H1 (cell line): ENCODE data around the gene HPS6. TPM values are rescaled to one million over a fixed set of nuclear protein-coding genes. Genes with fewer than 3 reads are reported as not detected.

Experiments used
- ASH2L ChIP-seq: fragments of 200-600, 300-600 bp; sonication (generic); IDR thresholded peaks from one replicate; pipeline ENCODE4 v1.7.1; 2017; ENCODE audit warnings: low read length
- CHD7 ChIP-seq: fragments of 300-600 bp; sonication (generic); IDR thresholded peaks from 2 replicates; pipeline ENCODE4 v1.7.1; 2012; ENCODE audit warnings: low read length, moderate library complexity, mild to moderate bottlenecking, inconsistent platforms; ENCODE audit not compliant: insufficient replicate concordance
- NRF1 ChIP-seq: IDR thresholded peaks from 2 replicates; pipeline ENCODE4 v1.6.1; 2011; ENCODE audit warnings: mild to moderate bottlenecking, low read depth, low read length, improper control_type of control experiment
- SIN3A ChIP-seq, 2 experiments: IDR thresholded peaks in 1 of 2; conservative IDR thresholded peaks in 1 of 2; 2 replicates each; pipeline ENCODE4 v1.6.1; 2011 to 2012; ENCODE audit warnings: low read length in 2 of 2, improper control_type of control experiment in 1 of 2, low read depth in 1 of 2, mild to moderate bottlenecking in 1 of 2
- TBP ChIP-seq: IDR thresholded peaks from 2 replicates; pipeline ENCODE4 v1.6.1; 2011; ENCODE audit warnings: low read depth, low read length, improper control_type of control experiment
- polyA plus RNA-seq, 7 experiments: library from polyadenylated mRNA; depleted of rRNA in 3 of 7; stranded (reverse) in 5 of 7; unstranded in 2 of 7; fragments of >200 nt in 5 of 7; fragments of 200-250 nt in 2 of 7; gene quantifications; 1 replicate in 5 of 7; 2 replicates in 1 of 7; 4 replicates in 1 of 7; pipeline versions ENCODE4 v1.2.1 to v1.2.3, GENCODE V29; 2011 to 2013; ENCODE audit warnings: missing spikeins in 2 of 7, mixed read lengths in 2 of 7
- total RNA-seq: library from RNA; stranded (reverse); fragmentation: NEBNext Ultra II Directional; extraction: Animal tissue kit (Norgen Biotek cat#: 25700); gene quantifications from 2 replicates; pipeline ENCODE4 v1.2.1, GENCODE V29; 2021

Gene HPS6
- total and polyA plus RNA-seq, 2 of the 8 experiments (the other 6 are each of a cell fraction or from before 2014, with no cell fraction given) = 10.2 to 17.7 TPM

GRCh38 chr10:102114861-102115618 is 49.9 kb downstream of the HPS6 start (continued):
- TF ChIP-seq SIN3A (conservative IDR thresholded peaks at IDR 0.05 in 1 of 2, IDR thresholded peaks at IDR 0.05 in 1 of 2; ENCODE audit: low read depth in 1 of 2, low read length in 2 of 2) (peak; percentile 32 to 84; a peak in 2 of 4 replicates), NRF1 (no peak), ASH2L (peak; percentile 41), CHD7 (no peak), TBP (peak; percentile 64; the same call in 1 of the 2 replicates)
